Activated CD4-positive, alpha-beta T cell treated with anti-CD3 and anti-CD28 coated beads for 1 hour (primary cell): ENCODE data around the gene SERPINB6.
"Not testable (repeated sequence)": the region's sequence is repeated elsewhere in the genome, so short reads cannot be mapped to it uniquely, and the experiment has no call there.

Experiments used
- DNase-seq: peaks from one replicate; pipeline ENCODE4 v3.0.0-alpha.2; 2020

Gene SERPINB6

DNA sequence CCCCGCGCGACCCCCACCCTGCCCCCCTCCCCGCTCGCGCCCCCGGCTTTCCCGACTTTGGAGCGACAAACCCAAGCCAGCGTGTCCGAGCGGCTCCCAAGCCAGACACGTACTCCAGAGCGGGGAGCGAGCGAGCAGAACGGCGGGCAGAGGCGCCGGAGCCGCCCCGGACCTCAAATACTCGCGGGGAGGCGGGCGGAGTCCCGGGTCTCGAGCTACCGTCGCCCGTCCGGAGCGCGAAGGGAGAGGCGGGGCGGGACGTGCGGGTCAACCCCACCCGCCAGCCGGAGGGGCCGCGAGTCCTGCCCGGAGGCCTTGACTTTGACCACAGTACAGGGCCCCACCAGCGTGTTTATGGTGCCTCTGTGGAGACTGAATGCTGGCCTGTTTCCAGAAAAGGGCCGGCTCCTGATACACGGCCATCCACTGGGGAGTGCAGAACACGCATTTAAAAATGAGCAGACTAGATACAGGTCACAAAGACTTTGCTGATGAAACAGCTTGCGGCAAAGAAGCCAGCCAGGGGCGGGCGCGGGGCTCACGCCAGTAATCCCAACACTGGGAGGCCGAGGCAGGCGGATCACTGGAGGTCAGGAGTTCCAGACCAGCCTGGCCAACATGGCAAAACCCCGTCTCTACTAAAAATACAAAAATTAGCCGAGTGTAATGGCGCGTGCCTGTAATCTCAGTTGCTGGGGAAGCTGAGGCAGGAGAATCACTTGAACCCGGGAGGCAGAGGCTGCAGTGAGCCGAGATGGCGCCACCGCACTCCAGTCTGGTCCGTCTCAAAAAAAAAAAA, at the start of gene SERPINB6:
Gene SERPINB6 (minus strand): TSS at position 148 of the 799 bp plus-strand sequence. CDS start 12,235 bp downstream, outside the sequence.
- DNase-seq = peak; percentile 30

GRCh38 chr6:3019749-3020320, 48.5 kb upstream of the SERPINB6 start:
- DNase-seq = no peak

GRCh38 chr6:3019065-3019464, 47.7 kb upstream of the SERPINB6 start:
- no peak for DNase-seq

DNA sequence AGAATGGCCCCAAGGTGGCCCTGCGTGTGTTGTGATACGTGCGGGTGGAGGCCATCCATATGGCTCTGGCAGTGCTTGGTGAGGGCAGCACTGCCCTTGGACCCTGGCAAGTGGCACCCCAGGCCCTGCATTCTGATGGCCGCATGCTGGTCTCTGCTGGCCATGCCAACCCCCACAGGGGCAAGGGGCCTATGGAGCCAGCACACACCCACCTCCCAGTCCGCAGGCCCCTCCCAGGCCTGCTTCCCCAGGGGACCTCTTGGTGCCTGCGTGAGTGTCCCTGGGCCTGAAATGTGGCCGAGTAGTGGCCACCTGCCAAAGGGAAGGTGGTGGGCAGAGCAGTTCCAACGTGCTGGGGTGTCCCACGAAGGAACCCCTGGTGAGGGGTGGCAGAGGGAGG, 45.9 kb upstream of the SERPINB6 start:
- no peak for DNase-seq

DNA sequence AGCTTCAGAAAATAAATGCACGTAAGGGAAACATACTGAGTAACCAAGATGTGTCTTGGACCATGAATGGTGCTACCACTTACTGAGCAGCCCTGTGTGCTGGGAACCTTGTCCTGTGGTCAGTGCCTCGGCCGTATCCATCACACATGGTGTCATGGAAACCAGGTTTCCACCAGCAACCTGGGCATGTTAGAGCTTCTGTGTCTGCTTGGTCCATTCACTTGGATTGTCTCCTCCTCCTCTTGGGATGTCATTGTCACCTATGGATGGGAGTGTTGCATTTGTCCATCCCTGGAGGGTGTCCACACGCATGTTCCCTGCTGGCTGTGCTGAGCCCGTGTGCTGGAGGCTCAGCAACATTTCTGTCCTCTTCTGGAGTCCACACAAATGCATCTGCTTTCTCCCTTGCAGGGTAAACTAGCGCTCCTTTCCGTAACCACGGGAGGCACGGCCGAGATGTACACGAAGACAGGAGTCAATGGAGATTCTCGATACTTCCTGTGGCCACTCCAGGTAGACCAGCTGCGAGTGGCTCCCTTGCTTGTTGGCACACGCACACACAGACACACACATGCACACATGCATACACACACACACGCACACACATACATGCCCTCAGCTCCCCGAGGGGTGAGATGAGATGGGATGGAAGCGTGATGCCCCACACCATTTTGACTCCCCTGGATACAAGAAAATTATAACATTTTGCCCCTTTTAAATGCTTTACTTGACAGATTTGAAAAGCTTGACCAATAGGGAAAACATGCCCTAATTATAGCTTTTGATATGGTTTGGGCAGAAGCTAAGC, 45.3 kb upstream of the SERPINB6 start:
- no peak for DNase-seq

DNA sequence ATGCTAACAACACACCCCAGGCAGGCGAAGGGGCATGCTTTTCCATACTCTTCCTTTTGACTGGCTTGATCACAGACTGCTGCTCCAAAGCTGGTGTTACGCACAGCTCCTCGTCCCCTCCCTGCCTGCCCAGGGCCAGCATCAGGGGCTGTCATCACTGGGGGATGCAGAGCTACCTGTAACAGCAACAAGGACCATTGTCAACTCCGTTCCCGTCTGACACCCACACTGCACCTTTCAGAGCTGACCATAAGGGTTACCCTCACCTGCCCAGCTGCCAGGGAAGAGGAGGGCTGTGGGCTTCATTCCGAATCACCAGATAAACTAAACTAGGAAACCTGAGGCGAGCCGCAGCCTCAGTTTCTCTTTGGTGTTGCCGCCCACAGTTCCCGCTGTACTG, 43.8 kb upstream of the SERPINB6 start:
- DNase-seq = no peak

DNA sequence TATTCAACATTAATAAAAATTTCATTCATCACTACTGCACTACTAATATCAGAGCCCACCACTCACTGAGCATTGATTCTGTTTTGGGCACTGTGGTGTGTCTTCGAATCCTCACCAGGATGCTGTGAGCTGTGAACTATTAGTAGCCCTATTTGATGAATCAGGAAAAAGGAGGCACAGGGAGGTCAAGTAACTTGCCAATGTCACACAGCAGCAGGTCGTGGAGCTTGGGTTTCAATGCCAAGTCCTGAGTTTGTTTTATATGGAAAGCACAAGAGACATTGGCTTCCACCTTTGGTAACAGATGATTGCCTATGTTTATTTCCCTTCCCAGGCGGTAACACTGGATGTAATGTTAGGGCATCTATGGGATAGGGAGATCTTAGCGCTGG, 43.3 kb upstream of the SERPINB6 start:
- no peak for DNase-seq

DNA sequence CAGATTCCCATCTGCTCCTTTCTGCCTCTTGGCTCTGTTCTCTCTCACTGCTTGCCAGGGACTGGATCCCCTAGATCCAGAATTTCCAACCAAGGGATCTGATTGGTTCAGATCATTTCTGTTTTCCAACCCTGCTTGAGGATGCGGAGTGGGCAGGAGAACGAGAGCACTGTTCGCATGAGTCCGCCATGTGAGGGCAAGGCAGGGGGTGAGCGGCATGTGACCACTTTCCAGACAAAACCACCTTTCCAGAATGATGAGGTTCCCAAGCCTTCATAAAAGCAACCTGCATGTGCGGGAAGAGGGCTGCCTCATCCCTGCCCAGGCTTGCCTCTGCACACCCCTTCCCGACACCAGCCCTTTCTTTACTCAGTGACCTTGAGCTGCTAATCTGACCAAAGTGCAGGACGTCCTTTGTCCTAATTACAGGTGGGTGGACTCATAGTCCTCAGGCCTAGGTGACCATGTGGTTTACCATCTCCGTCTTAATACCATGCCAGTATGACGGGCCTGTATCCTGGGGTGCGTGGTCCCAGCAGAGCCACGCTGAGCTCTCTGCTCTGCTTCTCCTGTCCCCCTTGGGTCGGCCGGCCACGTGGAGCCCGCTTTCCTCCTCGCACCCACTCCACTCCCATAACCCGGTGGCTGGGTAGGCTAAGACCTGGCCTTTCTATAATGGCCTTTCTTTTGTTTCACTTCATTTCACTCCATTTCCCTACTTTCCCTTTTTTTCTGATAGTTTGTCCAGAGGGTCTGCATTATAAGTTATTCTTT, 42.7 kb upstream of the SERPINB6 start:
- no peak for DNase-seq

DNA sequence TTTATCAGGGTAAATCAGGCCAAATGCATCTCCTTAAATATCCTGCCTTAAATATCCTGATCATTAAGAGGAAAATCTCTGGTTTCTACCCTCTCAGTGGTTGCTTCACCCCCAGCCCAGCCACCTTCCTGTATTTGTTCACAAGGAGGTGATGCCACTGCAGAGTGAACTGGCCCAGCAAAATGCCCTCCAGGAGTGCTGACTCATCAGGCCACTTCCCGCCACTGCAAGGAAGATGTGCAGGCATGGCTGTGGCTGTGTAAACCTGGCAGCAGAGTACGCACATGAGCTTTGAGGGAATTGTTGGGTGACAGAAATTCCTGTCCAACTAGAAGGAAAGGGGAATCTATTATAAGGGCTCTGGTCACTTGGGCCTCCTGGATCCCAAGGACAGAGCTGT, 42.1 kb upstream of the SERPINB6 start:
- no peak for DNase-seq

GRCh38 chr6:3011592-3011991, 40.2 kb upstream of the SERPINB6 start:
- no peak for DNase-seq

- no peak for DNase-seq
Measured at GRCh38 chr6:3011158-3011557, 39.8 kb upstream of the SERPINB6 start.

GRCh38 chr6:3009930-3010329, 38.6 kb upstream of the SERPINB6 start:
- no peak for DNase-seq

- not testable (repeated sequence) for DNase-seq
Measured at GRCh38 chr6:3008712-3009265, 37.4 kb upstream of the SERPINB6 start.

GRCh38 chr6:3007571-3007970, 36.2 kb upstream of the SERPINB6 start:
- DNase-seq = no peak

- DNase-seq = no peak
Measured at GRCh38 chr6:3006476-3006875, 35.1 kb upstream of the SERPINB6 start.

- no peak for DNase-seq
Measured at GRCh38 chr6:3005874-3006273, 34.5 kb upstream of the SERPINB6 start.

DNA sequence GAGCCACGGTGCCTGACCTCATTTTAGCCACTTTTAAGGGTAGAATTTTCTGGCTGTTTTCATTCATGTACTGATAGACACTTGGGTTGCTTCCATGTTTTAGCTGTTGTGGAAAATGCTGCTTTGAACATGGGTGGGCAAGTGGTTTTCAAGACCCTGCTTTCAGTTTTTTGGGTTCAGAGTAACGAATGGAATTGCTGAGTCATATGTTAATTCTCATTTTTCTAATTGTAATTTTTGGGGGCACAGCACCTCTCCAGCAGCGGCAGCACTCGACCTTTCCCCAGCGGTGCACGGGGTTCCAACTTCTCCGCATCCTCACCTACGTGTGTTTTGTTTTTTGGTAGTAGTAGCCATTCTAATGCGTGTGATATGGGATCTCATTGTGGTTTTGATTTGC, 33.7 kb upstream of the SERPINB6 start:
- no peak for DNase-seq

DNA sequence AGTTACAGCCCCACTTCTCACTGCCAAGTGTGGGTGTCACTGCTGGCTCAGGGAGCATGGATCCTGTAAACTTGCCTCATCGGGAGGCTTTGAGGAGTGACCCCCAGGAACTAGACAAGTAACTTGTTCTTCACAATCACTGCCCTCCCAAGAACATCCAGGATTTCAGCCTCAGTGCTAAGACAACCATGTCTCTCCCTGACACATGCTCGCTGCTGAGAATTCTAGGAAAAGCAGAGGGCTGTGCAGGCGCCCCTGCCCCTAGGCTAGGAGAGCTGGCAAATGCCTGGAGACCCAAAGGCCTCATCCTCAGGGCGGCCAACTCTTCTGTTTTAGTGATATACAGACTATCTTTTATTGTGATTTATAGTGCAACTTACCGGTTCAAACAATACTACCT, 31.9 kb upstream of the SERPINB6 start:
- not testable (repeated sequence) for DNase-seq

GRCh38 chr6:3001773-3002293, 30.5 kb upstream of the SERPINB6 start:
- no peak for DNase-seq

DNA sequence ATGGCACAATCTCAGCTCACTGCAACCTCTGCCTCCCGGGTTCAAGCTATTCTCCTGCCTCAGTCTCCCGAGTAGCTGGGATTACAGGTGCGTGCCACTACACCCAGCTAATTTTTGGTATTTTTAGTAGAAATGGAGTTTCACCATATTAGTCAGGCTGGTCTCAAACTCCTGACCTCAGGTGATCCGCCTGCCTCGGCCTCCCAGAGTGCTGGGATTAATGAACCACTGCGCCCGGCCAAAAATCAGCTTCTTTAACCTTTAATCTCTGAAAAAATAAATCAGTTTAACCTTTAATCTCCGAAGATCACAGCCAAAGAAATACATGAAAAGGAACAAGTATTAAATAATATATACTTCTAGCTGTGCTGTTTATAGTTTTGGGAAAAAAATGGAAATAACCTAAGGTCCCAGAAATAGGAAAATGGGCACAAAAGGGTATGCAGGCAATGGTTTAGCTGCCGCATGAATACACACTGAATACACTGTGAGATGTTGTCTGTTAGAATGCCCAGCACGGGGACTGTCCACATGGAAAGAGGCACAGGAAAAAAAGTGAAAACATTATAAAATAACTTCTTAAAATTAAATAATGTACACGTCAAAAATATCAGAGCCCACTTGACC, 29.9 kb upstream of the SERPINB6 start:
- no peak for DNase-seq

DNA sequence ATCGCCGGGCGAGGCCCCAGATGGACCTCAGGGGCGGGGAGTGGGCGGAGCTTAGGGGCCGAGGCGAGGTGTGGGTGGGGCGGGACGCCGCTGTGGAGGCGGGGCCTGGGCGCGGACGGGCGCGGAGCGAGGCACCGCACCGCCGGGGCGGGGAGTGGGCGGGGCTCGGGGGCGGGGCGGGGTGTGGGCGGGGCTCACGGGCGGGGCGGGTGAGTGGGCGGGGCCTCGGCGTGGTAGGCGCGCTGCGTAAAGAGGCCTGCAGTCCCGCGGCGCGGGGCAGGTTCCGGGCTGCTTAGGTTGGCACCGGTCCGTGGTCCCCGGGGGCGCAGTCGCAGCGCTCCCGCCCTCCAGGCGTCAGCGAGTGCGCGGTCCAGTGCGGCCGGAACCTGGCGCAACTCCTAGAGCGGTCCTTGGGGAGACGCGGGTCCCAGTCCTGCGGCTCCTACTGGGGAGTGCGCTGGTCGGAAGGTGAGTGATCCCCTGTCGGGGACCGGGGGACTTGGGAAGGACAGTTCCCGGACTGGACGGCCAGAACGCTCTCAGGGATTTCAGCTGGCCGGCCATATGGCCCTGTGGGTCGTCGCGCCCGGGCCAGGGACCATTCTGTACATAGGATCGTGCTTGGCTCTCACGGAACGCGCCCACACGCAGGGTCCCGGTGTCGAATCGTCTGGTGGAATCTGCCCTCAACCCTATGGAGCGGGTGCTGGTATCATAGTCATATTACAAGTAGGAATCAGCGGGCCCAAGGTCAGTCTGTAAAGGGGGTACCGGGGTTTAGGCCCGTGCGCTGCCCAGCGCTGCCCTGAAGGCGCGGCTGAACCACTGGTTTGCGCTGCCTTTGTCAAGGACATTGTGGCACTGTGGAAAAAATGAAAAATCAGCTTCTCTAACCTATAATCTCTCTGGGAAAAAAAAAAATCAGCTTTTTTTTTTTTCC, 28.5 kb upstream of the SERPINB6 start, which contains the start of gene NQO2:
Gene NQO2 (plus strand): TSS at position 277 of the 940 bp plus-strand sequence. CDS start 6,659 bp downstream, outside the sequence.
- peak; percentile 86 for DNase-seq
